HepG2 (cell line): ENCODE measurements around the gene GABRA4.

ENCODE experiments used
- CREB1 ChIP-seq, 2 experiments: fragments of 450-650 bp in 1 of 2; IDR thresholded peaks; 2 replicates each; pipeline ENCODE4 v1.6.1; 2016 to 2017; ENCODE audit warnings: control low read depth in 1 of 2, mild to moderate bottlenecking in 1 of 2, missing compliant biosample characterization in 1 of 2, missing genetic modification characterization in 1 of 2
- CTCF ChIP-seq: sonication (generic); formaldehyde crosslinking; IDR thresholded peaks from 2 replicates; pipeline ENCODE4 v1.5.0; 2020; ENCODE audit warnings: mild to moderate bottlenecking, missing genetic modification reagents, moderate library complexity
- FOXM1 ChIP-seq: sonication (generic); formaldehyde crosslinking; IDR thresholded peaks from 2 replicates; pipeline ENCODE4 v1.5.0; 2020; ENCODE audit warnings: missing genetic modification reagents
- GLMP ChIP-seq: sonication (generic); formaldehyde crosslinking; IDR thresholded peaks from 2 replicates; pipeline ENCODE4 v1.9.0; 2021; ENCODE audit warnings: missing genetic modification reagents, mild to moderate bottlenecking, borderline replicate concordance
- HNRNPH1 ChIP-seq: fragments of 200-400 bp; formaldehyde crosslinking; optimal IDR thresholded peaks from 2 replicates; pipeline ENCODE3; 2017; ENCODE audit warnings: mild to moderate bottlenecking, low read depth, low read length
- KLF15 ChIP-seq: sonication (generic); formaldehyde crosslinking; IDR thresholded peaks from 2 replicates; pipeline ENCODE4 v1.8.1; 2023; ENCODE audit warnings: borderline replicate concordance, mild to moderate bottlenecking, inconsistent platforms, missing genetic modification reagents, mixed read lengths
- MXI1 ChIP-seq: IDR thresholded peaks from 3 replicates; pipeline ENCODE4 v1.6.1; 2012; ENCODE audit warnings: low read depth, low read length, inconsistent platforms, borderline replicate concordance
- POLR2A ChIP-seq, 2 experiments: IDR thresholded peaks; 2 replicates each; pipeline ENCODE4 v1.6.1; 2011; ENCODE audit warnings: low read depth in 2 of 2, low read length in 2 of 2, mild to moderate bottlenecking in 1 of 2, moderate library complexity in 1 of 2; ENCODE audit not compliant: insufficient read depth in 1 of 2
- REST ChIP-seq, 2 experiments: IDR thresholded peaks; 2 replicates each; pipeline ENCODE4 v1.6.1; 2011 to 2012; ENCODE audit warnings: low read length in 2 of 2, borderline replicate concordance in 1 of 2, low read depth in 1 of 2, mild to moderate bottlenecking in 1 of 2, moderate library complexity in 1 of 2
- ZBTB44 ChIP-seq: sonication (generic); formaldehyde crosslinking; IDR thresholded peaks from 2 replicates; pipeline ENCODE4 v1.4.0; 2020; ENCODE audit warnings: missing genetic modification reagents
- ZNF343 ChIP-seq: sonication (generic); formaldehyde crosslinking; IDR thresholded peaks from 2 replicates; pipeline ENCODE4 v1.4.0; 2020; ENCODE audit warnings: mild to moderate bottlenecking, missing genetic modification reagents
- TF ChIP-seq, protein P1 (sequence below): sonication (generic); formaldehyde crosslinking; IDR thresholded peaks from 2 replicates; pipeline ENCODE4 v1.5.1; 2020; ENCODE audit warnings: mild to moderate bottlenecking, missing genetic modification reagents, moderate library complexity

DNA sequence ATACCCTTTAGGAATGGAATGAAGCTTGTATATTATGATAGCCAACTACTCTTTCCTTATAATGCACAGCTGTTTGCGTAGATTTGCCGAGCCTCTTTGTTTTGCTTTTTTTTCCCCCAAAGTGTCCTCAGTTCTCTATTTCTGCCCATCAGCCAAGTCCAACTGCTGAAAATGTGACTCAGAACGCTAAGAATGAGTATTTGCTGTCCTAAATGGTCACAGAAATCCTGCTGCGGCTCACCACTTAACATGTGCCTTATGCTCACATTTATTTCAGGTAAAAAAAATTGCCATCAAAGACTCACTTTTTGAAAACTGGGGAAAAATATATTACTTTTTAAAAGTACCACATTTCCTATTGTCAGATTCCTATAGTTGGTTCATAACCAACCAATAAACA is 36.9 kb downstream of the GABRA4 start:
- no peak for TF ChIP-seq CREB1 (IDR thresholded peaks at IDR 0.05)
- no peak for TF ChIP-seq CREB1 (CRISPR knock-in tag; IDR thresholded peaks at IDR 0.05)
- TF ChIP-seq HNRNPH1 = no peak
- TF ChIP-seq, protein P1, sequence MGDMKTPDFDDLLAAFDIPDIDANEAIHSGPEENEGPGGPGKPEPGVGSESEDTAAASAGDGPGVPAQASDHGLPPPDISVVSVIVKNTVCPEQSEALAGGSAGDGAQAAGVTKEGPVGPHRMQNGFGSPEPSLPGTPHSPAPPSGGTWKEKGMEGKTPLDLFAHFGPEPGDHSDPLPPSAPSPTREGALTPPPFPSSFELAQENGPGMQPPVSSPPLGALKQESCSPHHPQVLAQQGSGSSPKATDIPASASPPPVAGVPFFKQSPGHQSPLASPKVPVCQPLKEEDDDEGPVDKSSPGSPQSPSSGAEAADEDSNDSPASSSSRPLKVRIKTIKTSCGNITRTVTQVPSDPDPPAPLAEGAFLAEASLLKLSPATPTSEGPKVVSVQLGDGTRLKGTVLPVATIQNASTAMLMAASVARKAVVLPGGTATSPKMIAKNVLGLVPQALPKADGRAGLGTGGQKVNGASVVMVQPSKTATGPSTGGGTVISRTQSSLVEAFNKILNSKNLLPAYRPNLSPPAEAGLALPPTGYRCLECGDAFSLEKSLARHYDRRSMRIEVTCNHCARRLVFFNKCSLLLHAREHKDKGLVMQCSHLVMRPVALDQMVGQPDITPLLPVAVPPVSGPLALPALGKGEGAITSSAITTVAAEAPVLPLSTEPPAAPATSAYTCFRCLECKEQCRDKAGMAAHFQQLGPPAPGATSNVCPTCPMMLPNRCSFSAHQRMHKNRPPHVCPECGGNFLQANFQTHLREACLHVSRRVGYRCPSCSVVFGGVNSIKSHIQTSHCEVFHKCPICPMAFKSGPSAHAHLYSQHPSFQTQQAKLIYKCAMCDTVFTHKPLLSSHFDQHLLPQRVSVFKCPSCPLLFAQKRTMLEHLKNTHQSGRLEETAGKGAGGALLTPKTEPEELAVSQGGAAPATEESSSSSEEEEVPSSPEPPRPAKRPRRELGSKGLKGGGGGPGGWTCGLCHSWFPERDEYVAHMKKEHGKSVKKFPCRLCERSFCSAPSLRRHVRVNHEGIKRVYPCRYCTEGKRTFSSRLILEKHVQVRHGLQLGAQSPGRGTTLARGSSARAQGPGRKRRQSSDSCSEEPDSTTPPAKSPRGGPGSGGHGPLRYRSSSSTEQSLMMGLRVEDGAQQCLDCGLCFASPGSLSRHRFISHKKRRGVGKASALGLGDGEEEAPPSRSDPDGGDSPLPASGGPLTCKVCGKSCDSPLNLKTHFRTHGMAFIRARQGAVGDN (CRISPR knock-in tag) = no peak
- no peak for TF ChIP-seq ZNF343 (CRISPR knock-in tag)
- TF ChIP-seq CTCF (CRISPR knock-in tag) = no peak
- TF ChIP-seq POLR2A (IDR thresholded peaks at IDR 0.05; ENCODE audit: insufficient read depth in 1 of 2, low read depth in 2 of 2, low read length in 2 of 2) = no peak
- no peak for TF ChIP-seq GLMP (CRISPR knock-in tag)
- TF ChIP-seq MXI1 = no peak
- no peak for TF ChIP-seq ZBTB44
- TF ChIP-seq REST (IDR thresholded peaks at IDR 0.05; ENCODE audit: borderline replicate concordance in 1 of 2, low read depth in 1 of 2, low read length in 2 of 2) = no peak
- TF ChIP-seq KLF15 (CRISPR knock-in tag) = no peak
- no peak for TF ChIP-seq FOXM1 (CRISPR knock-in tag)
